Subcutaneous adipose tissue (tissue), 4 donors: Measurements from ENCODE around the gene CLEC2A. TPM values are rescaled to one million over a fixed set of nuclear protein-coding genes. Genes with fewer than 3 reads are reported as not detected.

Source experiments
- total RNA-seq, 4 donors: library from RNA; depleted of rRNA; stranded (reverse); fragments of >200 nt; gene quantifications; one replicate each; pipeline ENCODE4 v1.1.0, GENCODE V29; 2016
- TF ChIP-seq, protein P1 (sequence below): fragments of 450-650 bp; IDR thresholded peaks from one replicate; pipeline ENCODE4 v1.5.1; 2016; ENCODE audit warnings: low read depth, mild to moderate bottlenecking, control low read depth, antibody characterized with exemption, moderate library complexity

Gene CLEC2A
- total RNA-seq, 4 donors from 2014 or later, result not detected

GRCh38 chr12:9868311-9868801 lies 63.8 kb downstream of the CLEC2A start:
- TF ChIP-seq, protein P1, sequence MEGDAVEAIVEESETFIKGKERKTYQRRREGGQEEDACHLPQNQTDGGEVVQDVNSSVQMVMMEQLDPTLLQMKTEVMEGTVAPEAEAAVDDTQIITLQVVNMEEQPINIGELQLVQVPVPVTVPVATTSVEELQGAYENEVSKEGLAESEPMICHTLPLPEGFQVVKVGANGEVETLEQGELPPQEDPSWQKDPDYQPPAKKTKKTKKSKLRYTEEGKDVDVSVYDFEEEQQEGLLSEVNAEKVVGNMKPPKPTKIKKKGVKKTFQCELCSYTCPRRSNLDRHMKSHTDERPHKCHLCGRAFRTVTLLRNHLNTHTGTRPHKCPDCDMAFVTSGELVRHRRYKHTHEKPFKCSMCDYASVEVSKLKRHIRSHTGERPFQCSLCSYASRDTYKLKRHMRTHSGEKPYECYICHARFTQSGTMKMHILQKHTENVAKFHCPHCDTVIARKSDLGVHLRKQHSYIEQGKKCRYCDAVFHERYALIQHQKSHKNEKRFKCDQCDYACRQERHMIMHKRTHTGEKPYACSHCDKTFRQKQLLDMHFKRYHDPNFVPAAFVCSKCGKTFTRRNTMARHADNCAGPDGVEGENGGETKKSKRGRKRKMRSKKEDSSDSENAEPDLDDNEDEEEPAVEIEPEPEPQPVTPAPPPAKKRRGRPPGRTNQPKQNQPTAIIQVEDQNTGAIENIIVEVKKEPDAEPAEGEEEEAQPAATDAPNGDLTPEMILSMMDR, result no peak

GRCh38 chr12:9867531-9867930 lies 64.6 kb downstream of the CLEC2A start:
- TF ChIP-seq, protein P1, result no peak

GRCh38 chr12:9866860-9867269 lies 65.3 kb downstream of the CLEC2A start:
- TF ChIP-seq, protein P1, result no peak

- TF ChIP-seq, protein P1, result no peak
Observed at GRCh38 chr12:9864913-9865675, 67.1 kb downstream of the CLEC2A start.

Other genes starting within 250 kb of the CLEC2A start
- gene CLECL1, start 199.3 kb downstream of the CLEC2A start, total RNA-seq, result 1 to 10 TPM in 1 of 4 donors, under 1 TPM in 1, not detected in 2; 0.68 to 1.3 TPM
- gene CD69, start 171.5 kb downstream of the CLEC2A start, total RNA-seq, result 10 to 100 TPM in 1 of 4 donors, 1 to 10 TPM in 2, not detected in 1; 5.4 to 14.8 (median 8.4) TPM
- 1 to 10 TPM in 1 of 4 donors, under 1 TPM in 3; 0.44 to 3.4 (median 0.90) TPM for gene KLRF1, start 104.9 kb downstream of the CLEC2A start, total RNA-seq
- 10 to 100 TPM; 14.5 to 56.3 (median 49.4) TPM for gene CLEC2B, start 63.0 kb downstream of the CLEC2A start, total RNA-seq
- not detected for gene KLRF2, start 50.9 kb downstream of the CLEC2A start, total RNA-seq
- 10 to 100 TPM in 2 of 4 donors, 1 to 10 TPM in 1, not detected in 1; 2.4 to 12.9 (median 12.2) TPM for gene CLEC12A, start 39.0 kb upstream of the CLEC2A start, total RNA-seq
- gene CLEC1B, start 66.8 kb upstream of the CLEC2A start, total RNA-seq, result not detected
- 1 to 10 TPM in 1 of 4 donors, under 1 TPM in 1, not detected in 2; 0.51 to 9.8 TPM for gene CLEC12B, start 78.3 kb upstream of the CLEC2A start, total RNA-seq
- gene CLEC9A, start 98.3 kb upstream of the CLEC2A start, total RNA-seq, result not detected
- 10 to 100 TPM in 2 of 4 donors, 1 to 10 TPM in 2; 2.9 to 10.7 (median 7.2) TPM for gene CLEC1A, start 166.6 kb upstream of the CLEC2A start, total RNA-seq
- gene CLEC7A, start 197.8 kb upstream of the CLEC2A start, total RNA-seq, result 10 to 100 TPM; 14.7 to 87.5 (median 23.0) TPM
- 1 to 10 TPM in 2 of 4 donors, under 1 TPM in 1, not detected in 1; 0.88 to 8.7 (median 3.3) TPM for gene OLR1, start 239.8 kb upstream of the CLEC2A start, total RNA-seq
- under 1 TPM in 1 of 4 donors, not detected in 3; 0.85 TPM for gene TMEM52B, start 246.7 kb upstream of the CLEC2A start, total RNA-seq